Fibroblast of lung (primary cell): ENCODE results near the gene FGGY.

Source experiments
- EZH2 ChIP-seq: IDR thresholded peaks from 2 replicates; pipeline ENCODE4 v1.5.1; 2012; ENCODE audit warnings: low read length, control low read depth, mild to moderate bottlenecking; ENCODE audit errors: missing control alignments
- TF ChIP-seq, protein P1 (sequence below), 2 donors: IDR thresholded peaks in 1 of 2; conservative IDR thresholded peaks in 1 of 2; 1 replicate in 1 of 2; 2 replicates in 1 of 2; pipeline ENCODE4 v1.5.1; 2011 to 2012; ENCODE audit warnings: low read length in 2 of 2, control low read depth in 1 of 2, inconsistent platforms in 1 of 2, low read depth in 1 of 2, mild to moderate bottlenecking in 1 of 2

DNA sequence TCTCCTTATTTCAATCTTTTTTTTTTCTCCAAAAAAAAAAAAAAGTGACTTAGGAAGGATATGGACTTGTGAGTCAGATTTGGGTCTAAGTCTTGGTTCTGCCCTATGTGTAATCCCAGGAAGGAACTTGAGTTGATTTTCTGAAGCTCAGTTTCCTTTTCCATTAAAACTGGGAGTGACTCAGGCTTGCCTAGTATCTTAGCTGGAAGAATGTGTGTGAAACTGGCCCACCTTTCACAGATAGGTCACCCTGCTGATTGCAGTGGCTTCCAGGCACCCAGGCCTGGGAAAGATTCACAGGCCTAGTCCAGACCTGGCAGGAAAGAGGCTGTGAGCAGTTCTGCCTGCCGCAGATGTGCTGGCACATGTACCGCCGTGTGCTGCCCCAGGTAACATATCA is 299.5 kb downstream of the FGGY start:
- TF ChIP-seq EZH2 = no peak
- TF ChIP-seq, protein P1, sequence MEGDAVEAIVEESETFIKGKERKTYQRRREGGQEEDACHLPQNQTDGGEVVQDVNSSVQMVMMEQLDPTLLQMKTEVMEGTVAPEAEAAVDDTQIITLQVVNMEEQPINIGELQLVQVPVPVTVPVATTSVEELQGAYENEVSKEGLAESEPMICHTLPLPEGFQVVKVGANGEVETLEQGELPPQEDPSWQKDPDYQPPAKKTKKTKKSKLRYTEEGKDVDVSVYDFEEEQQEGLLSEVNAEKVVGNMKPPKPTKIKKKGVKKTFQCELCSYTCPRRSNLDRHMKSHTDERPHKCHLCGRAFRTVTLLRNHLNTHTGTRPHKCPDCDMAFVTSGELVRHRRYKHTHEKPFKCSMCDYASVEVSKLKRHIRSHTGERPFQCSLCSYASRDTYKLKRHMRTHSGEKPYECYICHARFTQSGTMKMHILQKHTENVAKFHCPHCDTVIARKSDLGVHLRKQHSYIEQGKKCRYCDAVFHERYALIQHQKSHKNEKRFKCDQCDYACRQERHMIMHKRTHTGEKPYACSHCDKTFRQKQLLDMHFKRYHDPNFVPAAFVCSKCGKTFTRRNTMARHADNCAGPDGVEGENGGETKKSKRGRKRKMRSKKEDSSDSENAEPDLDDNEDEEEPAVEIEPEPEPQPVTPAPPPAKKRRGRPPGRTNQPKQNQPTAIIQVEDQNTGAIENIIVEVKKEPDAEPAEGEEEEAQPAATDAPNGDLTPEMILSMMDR (conservative IDR thresholded peaks at IDR 0.05 in 1 of 2, IDR thresholded peaks at IDR 0.05 in 1 of 2; ENCODE audit: low read depth in 1 of 2, low read length in 2 of 2) = no peak
